ENCODE data around the gene FOXD3.
"Not testable (repeated sequence)": the region's sequence is repeated elsewhere in the genome, so short reads cannot be mapped to it uniquely, and the experiment has no call there.

FOXD3 gene

GRCh38 chr1:63321066-63321784 lies 1.1 kb upstream of the FOXD3 start:
- no peak for DNase-seq

GRCh38 chr1:63321785-63322113 lies 618 bp upstream of the FOXD3 start:
- no peak for DNase-seq

DNA sequence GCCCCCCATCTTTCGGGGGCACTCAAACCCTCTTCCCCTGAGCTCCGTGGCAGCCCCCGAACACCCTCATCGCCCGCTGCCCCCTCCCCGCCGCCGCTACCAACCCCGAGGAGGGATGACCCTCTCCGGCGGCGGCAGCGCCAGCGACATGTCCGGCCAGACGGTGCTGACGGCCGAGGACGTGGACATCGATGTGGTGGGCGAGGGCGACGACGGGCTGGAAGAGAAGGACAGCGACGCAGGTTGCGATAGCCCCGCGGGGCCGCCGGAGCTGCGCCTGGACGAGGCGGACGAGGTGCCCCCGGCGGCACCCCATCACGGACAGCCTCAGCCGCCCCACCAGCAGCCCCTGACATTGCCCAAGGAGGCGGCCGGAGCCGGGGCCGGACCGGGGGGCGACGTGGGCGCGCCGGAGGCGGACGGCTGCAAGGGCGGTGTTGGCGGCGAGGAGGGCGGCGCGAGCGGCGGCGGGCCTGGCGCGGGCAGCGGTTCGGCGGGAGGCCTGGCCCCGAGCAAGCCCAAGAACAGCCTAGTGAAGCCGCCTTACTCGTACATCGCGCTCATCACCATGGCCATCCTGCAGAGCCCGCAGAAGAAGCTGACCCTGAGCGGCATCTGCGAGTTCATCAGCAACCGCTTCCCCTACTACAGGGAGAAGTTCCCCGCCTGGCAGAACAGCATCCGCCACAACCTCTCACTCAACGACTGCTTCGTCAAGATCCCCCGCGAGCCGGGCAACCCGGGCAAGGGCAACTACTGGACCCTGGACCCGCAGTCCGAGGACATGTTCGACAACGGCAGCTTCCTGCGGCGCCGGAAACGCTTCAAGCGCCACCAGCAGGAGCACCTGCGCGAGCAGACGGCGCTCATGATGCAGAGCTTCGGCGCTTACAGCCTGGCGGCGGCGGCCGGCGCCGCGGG lies 837 bp downstream of the FOXD3 start:
- no peak for DNase-seq

GRCh38 chr1:63323865-63324778 lies 1.8 kb downstream of the FOXD3 start:
- DNase-seq, result no peak

GRCh38 chr1:63324779-63325119 lies 2.4 kb downstream of the FOXD3 start:
- DNase-seq, result no peak

DNA sequence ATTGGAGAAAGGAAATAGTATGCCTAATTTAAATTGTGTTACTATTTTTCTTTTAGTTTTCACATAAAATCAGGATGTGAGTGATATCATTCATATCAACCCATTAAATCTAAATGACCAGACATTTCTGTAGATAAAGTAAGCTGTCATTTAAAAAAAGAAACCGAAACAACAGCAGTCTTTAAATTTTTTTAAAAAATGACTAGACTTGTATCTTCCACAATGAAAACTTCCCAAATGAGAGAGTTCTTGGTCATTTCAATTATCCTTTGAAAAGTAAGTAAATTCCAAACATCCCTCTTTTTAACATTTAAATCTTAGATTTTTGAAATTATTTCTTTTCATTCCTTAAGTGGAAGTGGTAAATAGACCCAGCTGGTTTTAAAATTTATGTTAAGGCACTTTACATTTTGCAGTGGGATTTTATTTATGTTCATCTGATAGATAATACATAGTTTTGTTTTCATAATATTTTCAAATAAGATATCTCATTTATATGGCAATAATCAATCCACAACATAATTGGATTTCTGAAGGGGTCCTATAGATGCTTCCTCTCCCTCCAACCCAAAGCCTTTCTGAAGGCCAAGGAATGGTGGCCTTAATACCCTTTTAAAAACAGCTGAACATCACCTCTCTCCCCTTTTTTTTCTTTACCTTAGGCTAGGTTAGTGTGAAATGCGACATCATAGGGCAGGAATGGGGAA lies 3.1 kb downstream of the FOXD3 start:
- no peak for DNase-seq

- no peak for DNase-seq
These were observed 3.7 kb downstream of the FOXD3 start for GRCh38 chr1:63326106-63326472.

DNA sequence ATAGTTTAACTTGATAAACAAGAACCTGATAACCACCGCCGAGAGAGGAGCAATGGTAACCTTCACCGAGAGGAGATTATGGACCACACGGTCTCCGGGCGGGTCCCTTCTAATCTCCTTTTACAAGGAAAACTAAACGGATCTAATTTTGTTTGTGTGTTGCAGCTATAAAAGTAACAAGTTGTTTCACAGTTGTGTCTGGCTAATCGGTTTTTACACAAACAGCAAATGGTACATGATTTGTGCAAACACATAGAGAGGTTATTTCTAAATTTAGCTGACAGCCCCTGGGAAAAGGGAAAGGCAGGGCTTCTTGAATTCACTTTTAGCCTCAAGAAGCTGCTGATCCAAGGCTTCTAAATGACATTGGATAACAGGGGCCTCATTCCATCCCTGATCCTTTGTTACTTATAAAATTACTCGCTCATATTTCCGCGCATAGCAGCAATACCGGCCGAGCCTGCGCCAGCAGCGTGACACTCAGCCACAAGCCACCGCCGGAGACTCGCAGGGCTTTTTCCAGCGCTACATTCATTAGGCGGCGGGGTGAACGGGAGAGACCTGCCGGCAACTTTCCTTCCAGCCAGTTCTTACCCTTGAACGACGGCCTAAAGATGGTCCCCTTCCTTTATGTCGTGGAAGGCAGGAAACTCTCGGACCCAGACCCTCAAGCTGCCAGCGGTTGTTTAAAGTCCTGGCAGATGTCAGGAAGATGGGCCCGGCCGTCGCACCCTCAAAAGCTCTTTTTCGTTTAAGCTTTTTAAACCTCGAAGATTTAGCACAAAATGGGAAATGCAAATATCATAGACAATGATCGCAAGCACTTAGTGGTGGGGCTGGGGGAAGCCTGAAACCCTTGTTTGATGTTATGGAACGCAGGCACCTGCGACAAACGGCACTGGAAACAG lies 4.4 kb downstream of the FOXD3 start:
- DNase-seq, result no peak

GRCh38 chr1:63327417-63328054 lies 5.2 kb downstream of the FOXD3 start:
- peak; percentile 69 for DNase-seq

DNA sequence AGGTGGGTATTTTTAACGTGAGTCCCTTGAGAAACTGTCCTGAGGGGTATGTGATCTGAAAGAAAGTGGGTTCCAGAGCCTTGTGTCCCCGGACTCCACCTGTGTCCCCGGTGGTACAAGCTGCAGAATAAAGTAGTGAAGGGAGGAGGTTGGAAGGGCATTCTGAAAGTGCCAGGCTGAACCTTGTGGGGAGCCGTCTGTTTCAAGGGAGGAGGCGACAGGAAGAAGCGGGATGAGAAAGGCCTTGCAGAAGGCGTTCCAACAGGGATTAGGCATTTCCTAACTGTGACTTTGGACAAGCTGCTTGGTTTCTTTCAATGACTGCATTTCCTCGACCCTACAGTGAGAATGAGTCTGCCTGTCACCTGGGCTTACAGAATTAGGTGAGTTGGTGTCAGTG lies 5.8 kb downstream of the FOXD3 start:
- DNase-seq, result no peak

DNA sequence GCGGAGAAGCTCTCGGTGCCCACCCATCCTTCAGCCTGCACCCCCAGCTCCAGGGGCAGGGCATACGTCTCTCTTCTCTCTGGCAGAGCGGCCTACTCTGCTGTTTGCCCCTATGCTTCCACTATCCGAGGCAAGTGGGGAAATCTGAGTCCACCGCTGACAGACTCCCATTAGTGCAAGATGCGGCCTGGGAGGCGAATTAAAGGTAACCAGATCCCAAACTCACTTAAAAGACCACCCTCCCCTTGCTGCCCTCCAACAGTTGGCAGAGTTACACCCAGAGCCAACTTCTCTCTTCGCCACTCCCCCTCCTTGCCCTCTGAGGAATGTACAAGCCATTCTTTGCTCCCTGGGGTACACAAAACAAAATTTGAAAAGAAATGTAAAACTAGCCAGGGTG lies 6.4 kb downstream of the FOXD3 start:
- no peak for DNase-seq

DNA sequence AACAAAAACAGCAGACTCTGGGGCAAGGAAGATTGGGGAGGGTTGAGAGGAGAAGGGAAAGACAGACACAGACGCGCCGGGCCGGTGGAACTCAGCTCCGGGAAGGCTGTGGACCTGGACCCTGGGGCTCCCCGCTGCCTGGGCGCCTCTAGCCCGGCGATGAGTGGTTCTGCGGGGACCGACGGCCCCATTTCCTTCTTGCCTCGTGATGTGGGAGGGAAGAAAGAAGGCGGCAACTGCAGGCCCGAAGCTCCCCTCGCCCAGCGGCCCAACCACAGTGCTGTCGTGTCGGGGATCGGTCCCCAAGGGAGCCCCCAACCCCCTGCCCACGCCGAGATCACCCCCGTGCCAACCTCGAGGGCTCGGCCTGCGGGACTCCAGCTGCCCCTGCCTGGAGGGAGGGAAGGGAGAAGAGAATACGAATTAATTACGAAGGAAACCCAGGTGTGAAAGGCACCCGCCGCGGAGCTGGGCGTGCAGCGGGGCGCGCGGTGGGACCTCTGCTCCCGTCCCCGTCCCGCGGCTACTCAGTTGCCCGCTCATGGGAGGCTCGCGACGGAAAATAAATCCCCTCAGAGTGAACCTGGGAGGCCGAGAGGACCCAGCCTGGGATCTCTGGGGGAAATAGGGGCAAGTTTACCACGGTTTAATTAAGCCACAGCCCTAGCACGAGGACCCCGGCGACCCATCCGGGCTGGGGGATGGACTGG lies 7.4 kb downstream of the FOXD3 start:
- no peak for DNase-seq

- DNase-seq, result no peak
These were observed 8.1 kb downstream of the FOXD3 start for GRCh38 chr1:63330331-63330916.

- no peak for DNase-seq
These were observed 20.0 kb downstream of the FOXD3 start for GRCh38 chr1:63342402-63342801.

DNA sequence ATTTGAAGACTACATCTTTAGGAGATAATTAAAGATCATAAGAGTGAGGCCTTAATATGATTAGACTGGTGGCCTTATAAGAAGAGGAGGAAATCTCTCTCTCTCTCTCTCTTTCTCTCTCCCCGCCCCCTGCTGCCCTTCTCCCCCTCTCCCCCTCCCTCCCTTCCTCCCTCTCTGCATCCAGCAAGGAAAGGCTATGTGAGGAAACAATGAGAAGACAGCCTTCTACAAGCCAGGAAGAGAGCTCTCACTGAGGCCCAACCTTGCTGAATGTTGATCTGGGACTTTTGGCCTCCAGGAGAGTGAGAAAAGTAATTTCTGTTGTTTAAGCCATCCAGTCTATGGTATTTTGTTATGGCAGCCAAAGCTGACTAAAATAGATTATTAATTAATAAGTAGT lies 21.6 kb downstream of the FOXD3 start:
- no peak for DNase-seq

DNA sequence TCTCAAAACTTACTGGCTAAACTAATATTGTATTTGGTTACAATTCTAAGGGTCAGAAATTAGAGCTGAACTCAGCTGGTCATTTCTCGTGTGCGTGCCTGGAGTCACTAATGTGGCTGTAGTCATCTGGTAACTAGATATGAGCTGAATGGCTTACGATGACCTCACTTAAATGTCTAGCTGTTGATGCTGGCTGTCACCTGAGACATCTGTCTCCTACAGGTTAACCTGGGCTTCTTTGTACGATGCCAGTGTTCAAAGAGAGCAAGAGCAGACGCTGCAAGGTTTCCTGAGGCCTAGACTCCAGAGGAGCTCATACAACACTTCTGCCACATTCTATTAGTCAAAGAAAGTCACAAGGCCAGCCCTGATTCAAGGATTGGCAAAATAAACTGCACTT lies 28.0 kb downstream of the FOXD3 start:
- DNase-seq, result no peak

GRCh38 chr1:63352736-63353135 lies 30.4 kb downstream of the FOXD3 start:
- DNase-seq, result no peak

DNA sequence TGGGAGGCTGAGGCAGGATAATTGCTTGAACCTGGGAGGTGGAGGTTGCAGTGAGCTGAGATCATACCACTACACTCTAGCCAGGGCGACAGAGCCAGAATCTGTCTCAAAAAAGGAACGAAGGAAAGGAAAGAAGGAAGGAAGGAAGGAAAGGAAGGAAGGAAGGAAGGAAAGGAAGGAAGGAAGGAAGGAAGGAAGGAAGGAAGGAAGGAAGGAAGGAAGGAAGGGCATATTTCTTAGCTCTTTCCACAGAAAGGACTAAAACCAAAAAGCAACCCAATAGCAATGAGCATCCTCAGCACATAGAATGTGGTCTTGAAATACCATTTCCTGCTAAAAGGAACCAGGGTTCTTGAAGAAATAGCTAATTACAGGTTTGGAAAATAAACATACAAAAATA lies 33.9 kb downstream of the FOXD3 start:
- not testable (repeated sequence) for DNase-seq

- no peak for DNase-seq
These were observed 37.2 kb downstream of the FOXD3 start for GRCh38 chr1:63359561-63359960.

DNA sequence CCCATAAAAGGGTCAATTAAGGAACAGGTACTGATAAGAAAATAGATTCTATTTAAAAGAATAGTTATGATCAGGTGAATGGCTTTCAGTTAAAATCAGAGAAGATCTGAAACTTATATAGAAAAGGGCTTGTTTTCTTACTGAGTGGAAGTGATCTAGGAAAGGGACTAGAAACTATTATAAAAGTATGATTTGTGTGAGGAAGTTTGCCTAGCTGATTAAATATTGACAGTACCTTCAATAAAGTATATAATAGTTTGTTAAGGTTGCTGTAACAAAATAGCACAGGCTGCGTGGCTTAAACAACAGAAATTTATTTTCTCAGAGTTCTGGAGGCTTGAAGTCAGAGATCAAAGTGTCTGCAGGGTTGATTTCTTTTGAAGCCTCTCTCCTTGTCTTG lies 39.7 kb downstream of the FOXD3 start:
- DNase-seq, result no peak
